Neural cell (in vitro differentiated cells): Measurements from ENCODE around the gene TAC4. TPM values are rescaled to one million over a fixed set of nuclear protein-coding genes. Genes with fewer than 3 reads are reported as not detected.

Experiments
- H2AFZ ChIP-seq: fragments of 200-600, 300-800 bp; sonication (generic), shearing (Covaris generic); 2 replicates; pipeline ENCODE4 v1.6.0; 2014; ENCODE audit warnings: low read depth, mild to moderate bottlenecking, antibody characterized with exemption, low read length, moderate library complexity
- H3F3A ChIP-seq: fragments of 200-600 bp; shearing (Covaris generic); 2 replicates; pipeline ENCODE4 v1.6.1; 2016; ENCODE audit warnings: mild to moderate bottlenecking, moderate library complexity, mixed read lengths, antibody characterized with exemption, low read length; ENCODE audit not compliant: insufficient read depth, poor library complexity, severe bottlenecking
- H3K27ac ChIP-seq: fragments of 200-600, 300-800 bp; sonication (generic), shearing (Covaris generic); 2 replicates; pipeline ENCODE4 v1.5.1; 2014; ENCODE audit warnings: mild to moderate bottlenecking, low read length, moderate library complexity
- H3K27me3 ChIP-seq: fragments of 300-800, 200-600 bp; sonication (generic), shearing (Covaris generic); 2 replicates; pipeline ENCODE4 v1.6.0; 2014; ENCODE audit warnings: mild to moderate bottlenecking, low read depth, low read length, moderate library complexity; ENCODE audit not compliant: insufficient read depth
- H3K36me3 ChIP-seq: fragments of 300-800, 200-600 bp; sonication (generic), shearing (Covaris generic); 2 replicates; pipeline ENCODE4 v1.5.1; 2014; ENCODE audit warnings: mild to moderate bottlenecking, antibody characterized with exemption, low read length, moderate library complexity; ENCODE audit not compliant: insufficient read depth
- H3K4me2 ChIP-seq: fragments of 300-800, 200-600 bp; sonication (generic), shearing (Covaris generic); 2 replicates; pipeline ENCODE4 v1.6.0; 2014; ENCODE audit warnings: mild to moderate bottlenecking, low read length
- H3K4me3 ChIP-seq: fragments of 300-800, 200-600 bp; sonication (generic), shearing (Covaris generic); 2 replicates; pipeline ENCODE4 v1.5.1; 2014; ENCODE audit warnings: mild to moderate bottlenecking, low read length, moderate library complexity
- H3K79me2 ChIP-seq: fragments of 200-600 bp; shearing (Covaris generic); replicated peaks from 2 replicates; pipeline ENCODE4 v1.6.0; 2014; ENCODE audit warnings: mild to moderate bottlenecking, low read length, moderate library complexity; ENCODE audit not compliant: insufficient read depth
- H3K9ac ChIP-seq: fragments of 300-800, 200-600 bp; sonication (generic), shearing (Covaris generic); 2 replicates; pipeline ENCODE4 v1.6.1; 2016; ENCODE audit warnings: mild to moderate bottlenecking, low read length, mixed read lengths
- H3K9me2 ChIP-seq: fragments of 200-600 bp; shearing (Covaris generic); 2 replicates; pipeline ENCODE4 v1.6.1; 2016; ENCODE audit warnings: mild to moderate bottlenecking, low read length, mixed read lengths; ENCODE audit not compliant: insufficient read depth
- H3K9me3 ChIP-seq: fragments of 200-600, 300-800 bp; sonication (generic), shearing (Covaris generic); 2 replicates; pipeline ENCODE4 v1.6.1; 2016; ENCODE audit warnings: mild to moderate bottlenecking, mixed run types, low read length, moderate library complexity, mixed read lengths
- H4K20me1 ChIP-seq: fragments of 200-600 bp; shearing (Covaris generic); 2 replicates; pipeline ENCODE4 v1.6.1; 2016; ENCODE audit warnings: mild to moderate bottlenecking, mixed run types; ENCODE audit not compliant: insufficient read depth
- EP300 ChIP-seq: fragments of 450-650 bp; conservative IDR thresholded peaks from 2 replicates; pipeline ENCODE4 v1.6.1; 2014; ENCODE audit warnings: antibody characterized with exemption, mild to moderate bottlenecking, moderate library complexity; ENCODE audit not compliant: poor library complexity, severe bottlenecking
- EZH2 ChIP-seq: fragments of 200-600, 300-800 bp; shearing (Covaris generic), sonication (generic); IDR thresholded peaks from 2 replicates; pipeline ENCODE4 v1.6.1; 2014; ENCODE audit warnings: antibody characterized with exemption, low read length, borderline replicate concordance, mild to moderate bottlenecking; ENCODE audit not compliant: insufficient read depth, poor library complexity, severe bottlenecking
- MXI1 ChIP-seq: fragments of 450-650 bp; conservative IDR thresholded peaks from 2 replicates; pipeline ENCODE4 v1.6.1; 2014; ENCODE audit warnings: antibody characterized with exemption, mild to moderate bottlenecking; ENCODE audit not compliant: poor library complexity, severe bottlenecking
- RAD21 ChIP-seq: fragments of 450-650 bp; conservative IDR thresholded peaks from 2 replicates; pipeline ENCODE4 v1.6.1; 2014; ENCODE audit warnings: antibody characterized with exemption, mild to moderate bottlenecking, moderate library complexity
- REST ChIP-seq: IDR thresholded peaks from 2 replicates; pipeline ENCODE4 v1.6.1; 2012; ENCODE audit warnings: borderline replicate concordance
- SMC3 ChIP-seq: fragments of 450-650 bp; conservative IDR thresholded peaks from 2 replicates; pipeline ENCODE4 v1.6.1; 2014; ENCODE audit warnings: antibody characterized with exemption, mild to moderate bottlenecking, moderate library complexity; ENCODE audit not compliant: poor library complexity
- polyA plus RNA-seq: library from polyadenylated mRNA; depleted of rRNA; stranded (reverse); fragments of >200 nt; gene quantifications from 2 replicates; pipeline ENCODE4 v1.2.3, GENCODE V29; 2014
- TF ChIP-seq, protein P1 (sequence below): fragments of 450-650 bp; IDR thresholded peaks from 2 replicates; pipeline ENCODE4 v1.5.1; 2014; ENCODE audit warnings: antibody characterized with exemption, mild to moderate bottlenecking, moderate library complexity; ENCODE audit not compliant: poor library complexity, severe bottlenecking

The TAC4 gene
- polyA plus RNA-seq, 1 donor from 2014 or later: not detected

GRCh38 chr17:49842371-49842770 is 5.5 kb downstream of the TAC4 start:
- Histone ChIP-seq H3K36me3 (no peaks in the 10 kb centered on the region), H3K4me3 (no peak overlapping the region), H3K27ac (no peak overlapping the region), H3K27me3 (no peaks in the 10 kb centered on the region), H3K9me2 (no peaks in the 10 kb centered on the region), H3F3A (no peaks in the 10 kb centered on the region), H3K9ac (no peak overlapping the region), H3K79me2 (no peaks in the 10 kb centered on the region), H2AFZ (no peak overlapping the region), H4K20me1 (no peaks in the 10 kb centered on the region), H3K4me2 (no peak overlapping the region), H3K9me3 (no peaks in the 10 kb centered on the region)
- TF ChIP-seq RAD21: no peak

- H3F3A ChIP-seq: no peaks in the 10 kb centered on the region
- TF ChIP-seq REST: no peak
- TF ChIP-seq SMC3: no peak
- H3K36me3 ChIP-seq: no peaks in the 10 kb centered on the region
- no peaks in the 10 kb centered on the region for H3K27me3 ChIP-seq
- no peaks in the 10 kb centered on the region for H3K79me2 ChIP-seq
- H3K9me2 ChIP-seq: no peaks in the 10 kb centered on the region
- no peak overlapping the region for H3K9ac ChIP-seq
- H3K4me3 ChIP-seq: no peak overlapping the region
- no peaks in the 10 kb centered on the region for H4K20me1 ChIP-seq
- no peaks in the 10 kb centered on the region for H3K9me3 ChIP-seq
- H3K4me2 ChIP-seq: no peak overlapping the region
- H3K27ac ChIP-seq: no peak overlapping the region
- no peak overlapping the region for H2AFZ ChIP-seq
Measured at GRCh38 chr17:49841548-49841947, 6.3 kb downstream of the TAC4 start.

DNA sequence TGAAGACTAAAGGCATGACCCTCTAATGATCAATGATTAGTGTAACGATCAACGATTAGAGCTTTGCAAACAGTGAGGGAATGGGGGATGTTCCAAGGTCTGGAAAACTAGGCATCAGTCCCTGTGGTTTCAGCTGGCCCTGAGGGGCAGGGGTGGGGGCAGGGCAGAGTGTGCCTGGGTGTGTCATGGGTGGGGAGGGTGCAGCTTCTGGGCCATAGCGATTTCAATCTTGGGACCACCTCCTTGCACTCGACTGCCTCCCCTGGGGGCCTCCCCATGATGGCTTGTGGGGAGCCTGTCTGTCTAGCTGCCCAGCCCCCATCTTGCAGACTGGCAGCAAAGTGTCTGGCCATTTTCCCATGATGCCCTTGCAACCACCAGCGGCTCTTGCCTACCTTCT is 8.4 kb downstream of the TAC4 start:
- H3K9me3 ChIP-seq: no peaks in the 10 kb centered on the region
- no peaks in the 10 kb centered on the region for H3K27me3 ChIP-seq
- H3K4me2 ChIP-seq: no peak overlapping the region
- H3K9me2 ChIP-seq: no peaks in the 10 kb centered on the region
- H3K4me3 ChIP-seq: no peak overlapping the region
- no peaks in the 10 kb centered on the region for H3K36me3 ChIP-seq
- H3K27ac ChIP-seq: no peak overlapping the region
- TF ChIP-seq RAD21: no peak
- TF ChIP-seq EZH2: no peak
- TF ChIP-seq, protein P1, sequence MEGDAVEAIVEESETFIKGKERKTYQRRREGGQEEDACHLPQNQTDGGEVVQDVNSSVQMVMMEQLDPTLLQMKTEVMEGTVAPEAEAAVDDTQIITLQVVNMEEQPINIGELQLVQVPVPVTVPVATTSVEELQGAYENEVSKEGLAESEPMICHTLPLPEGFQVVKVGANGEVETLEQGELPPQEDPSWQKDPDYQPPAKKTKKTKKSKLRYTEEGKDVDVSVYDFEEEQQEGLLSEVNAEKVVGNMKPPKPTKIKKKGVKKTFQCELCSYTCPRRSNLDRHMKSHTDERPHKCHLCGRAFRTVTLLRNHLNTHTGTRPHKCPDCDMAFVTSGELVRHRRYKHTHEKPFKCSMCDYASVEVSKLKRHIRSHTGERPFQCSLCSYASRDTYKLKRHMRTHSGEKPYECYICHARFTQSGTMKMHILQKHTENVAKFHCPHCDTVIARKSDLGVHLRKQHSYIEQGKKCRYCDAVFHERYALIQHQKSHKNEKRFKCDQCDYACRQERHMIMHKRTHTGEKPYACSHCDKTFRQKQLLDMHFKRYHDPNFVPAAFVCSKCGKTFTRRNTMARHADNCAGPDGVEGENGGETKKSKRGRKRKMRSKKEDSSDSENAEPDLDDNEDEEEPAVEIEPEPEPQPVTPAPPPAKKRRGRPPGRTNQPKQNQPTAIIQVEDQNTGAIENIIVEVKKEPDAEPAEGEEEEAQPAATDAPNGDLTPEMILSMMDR: no peak
- no peak for TF ChIP-seq SMC3
- no peak for TF ChIP-seq EP300
- TF ChIP-seq MXI1: no peak
- TF ChIP-seq REST: no peak
- no peaks in the 10 kb centered on the region for H4K20me1 ChIP-seq
- no peak overlapping the region for H3K9ac ChIP-seq
- no peaks in the 10 kb centered on the region for H3F3A ChIP-seq
- no peak overlapping the region for H2AFZ ChIP-seq
- no peaks in the 10 kb centered on the region for H3K79me2 ChIP-seq
